GM23248 (cell line): Measurements from ENCODE around the gene BCLAF1. TPM values are rescaled to one million over a fixed set of nuclear protein-coding genes. Genes with fewer than 3 reads are reported as not detected.

Source experiments
- DNase-seq: peaks from one replicate; pipeline ENCODE4 v3.0.0-alpha.2; 2015
- H2AFZ ChIP-seq: fragments of 200-600 bp; sonication (generic); 2 replicates; pipeline ENCODE4 v1.6.1; 2016; ENCODE audit warnings: antibody characterized with exemption
- H3F3A ChIP-seq: fragments of 200-600 bp; sonication (generic); 2 replicates; pipeline ENCODE4 v1.6.1; 2016; ENCODE audit warnings: mild to moderate bottlenecking, antibody characterized with exemption, mixed run types; ENCODE audit not compliant: insufficient read depth
- H3K27ac ChIP-seq: fragments of 200-600 bp; sonication (generic); 2 replicates; pipeline ENCODE4 v1.5.1; 2016; ENCODE audit warnings: mild to moderate bottlenecking
- H3K27me3 ChIP-seq: fragments of 200-600 bp; sonication (generic); replicated peaks from 2 replicates; pipeline ENCODE4 v1.6.1; 2016; ENCODE audit warnings: mild to moderate bottlenecking; ENCODE audit not compliant: insufficient read depth
- H3K36me3 ChIP-seq: fragments of 200-600 bp; sonication (generic); 2 replicates; pipeline ENCODE4 v1.6.1; 2016; ENCODE audit warnings: low read depth, mild to moderate bottlenecking
- H3K4me1 ChIP-seq: fragments of 200-600 bp; sonication (generic); 2 replicates; pipeline ENCODE4 v1.6.1; 2016; ENCODE audit warnings: mild to moderate bottlenecking; ENCODE audit not compliant: insufficient read depth
- H3K4me2 ChIP-seq: fragments of 200-600 bp; sonication (generic); one replicate; pipeline ENCODE4 v1.6.1; 2016; ENCODE audit warnings: mild to moderate bottlenecking; ENCODE audit not compliant: unreplicated experiment
- H3K4me3 ChIP-seq: fragments of 200-600 bp; sonication (generic); 2 replicates; pipeline ENCODE4 v1.5.1; 2016; ENCODE audit warnings: mild to moderate bottlenecking
- H3K79me2 ChIP-seq: fragments of 200-600 bp; sonication (generic); 2 replicates; pipeline ENCODE4 v1.6.1; 2016; ENCODE audit warnings: mild to moderate bottlenecking; ENCODE audit not compliant: insufficient read depth
- H3K9ac ChIP-seq: fragments of 200-600 bp; sonication (generic); 2 replicates; pipeline ENCODE4 v1.6.1; 2016; ENCODE audit warnings: mild to moderate bottlenecking
- H3K9me2 ChIP-seq: fragments of 200-600 bp; sonication (generic); 2 replicates; pipeline ENCODE4 v1.6.1; 2016; ENCODE audit warnings: mixed run types, mild to moderate bottlenecking, moderate library complexity; ENCODE audit not compliant: insufficient read depth
- H3K9me3 ChIP-seq: fragments of 200-600 bp; sonication (generic); one replicate; pipeline ENCODE4 v1.6.1; 2017; ENCODE audit warnings: low read depth
- H4K20me1 ChIP-seq: fragments of 200-600 bp; sonication (generic); 2 replicates; pipeline ENCODE4 v1.6.0; 2016; ENCODE audit not compliant: insufficient read depth
- EZH2 ChIP-seq: fragments of 200-600 bp; sonication (generic); IDR thresholded peaks from 2 replicates; pipeline ENCODE4 v1.6.1; 2018; ENCODE audit warnings: antibody characterized with exemption, mild to moderate bottlenecking; ENCODE audit not compliant: insufficient read depth, poor library complexity, severe bottlenecking
- EZH2phosphoT487 ChIP-seq: fragments of 200-600 bp; sonication (generic); IDR thresholded peaks from 2 replicates; pipeline ENCODE4 v1.6.1; 2018; ENCODE audit warnings: antibody characterized with exemption, moderate library complexity, mild to moderate bottlenecking, low read depth; ENCODE audit not compliant: insufficient read depth
- WGBS, 2 experiments: methylation state at CpG; one replicate each; pipeline ENCODE4 v1.1.6; 2015 to 2017; ENCODE audit warnings: low lambda C conversion rate in 2 of 2, low coverage in 1 of 2; ENCODE audit errors: missing lambda C conversion rate in 2 of 2; 5-methylcytosine and 5-hydroxymethylcytosine counted together
- in situ Hi-C: fragments of 300-500 bp; cut with MboI; formaldehyde crosslinking; loops from 2 replicates; pipeline ENCODE4 v1.15.0; 2020
- polyA plus RNA-seq: library from polyadenylated mRNA; unstranded; fragments of >200 nt; fragmentation: Nextera tagmentation; extraction: Ambion mirVana; gene quantifications from 2 replicates; pipeline ENCODE4 v1.2.1, GENCODE V29; 2016
- small RNA-seq: library from RNA; depleted of rRNA; stranded (forward); fragments of <200 nt; gene quantifications from one replicate; pipeline ENCODE3, GENCODE V24; 2014; ENCODE audit warnings: low read depth, low replicate concordance
- total RNA-seq: library from RNA; depleted of rRNA; stranded (reverse); fragments of >200 nt; shearing (Covaris generic); gene quantifications from 2 replicates; pipeline ENCODE4 v1.2.3, GENCODE V29; 2014; rRNA removed

BCLAF1 gene
- total and polyA plus RNA-seq, 2 experiments from 2014 or later: 78.3 to 80.3 TPM

DNA sequence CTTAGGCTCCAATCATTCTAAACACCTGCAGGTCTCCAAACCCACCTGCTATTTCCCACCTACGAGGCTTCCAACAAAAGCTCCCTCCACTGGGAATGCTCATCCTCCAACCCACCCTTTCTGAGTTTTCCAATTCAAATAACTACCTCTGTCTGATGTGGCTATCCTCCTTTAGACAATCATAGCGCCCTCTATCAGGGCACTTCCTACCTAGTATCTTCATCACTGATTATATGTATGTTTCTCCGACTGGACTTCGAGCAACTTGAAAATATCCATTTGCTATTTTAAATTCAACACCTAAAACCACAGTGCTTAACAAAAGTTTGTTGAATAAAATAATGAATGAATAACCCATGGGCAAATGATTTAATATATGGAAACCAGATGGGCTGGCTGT, 80.9 kb downstream of the BCLAF1 start:
- Histone ChIP-seq H3K4me2 (no peak overlapping the region), H3K36me3 (no peaks in the 10 kb centered on the region), H2AFZ (no peak overlapping the region), H3K4me1 (no peaks in the 10 kb centered on the region), H3F3A (no peaks in the 10 kb centered on the region), H4K20me1 (no peaks in the 10 kb centered on the region), H3K9me2 (no peaks in the 10 kb centered on the region), H3K79me2 (no peaks in the 10 kb centered on the region), H3K27ac (no peak overlapping the region), H3K4me3 (no peak overlapping the region), H3K9me3 (no peaks in the 10 kb centered on the region), H3K27me3 (no peaks in the 10 kb centered on the region), H3K9ac (no peak overlapping the region)
- DNase-seq: no peak
- 85 to 86% methylated on average over 4 of the region's 4 CpGs for WGBS, 2 experiments
- in situ Hi-C loops: no loop called here
- TF ChIP-seq EZH2phosphoT487 (no peak), EZH2 (no peak)

Small RNA genes within 50 kb of the gene (small RNA-seq; reads per million reads assigned to genes)
- gene AL023284.1: not detected

Other genes with a start within 250 kb of the BCLAF1 start
- gene MTFR2, start 39.5 kb downstream of the BCLAF1 start, total RNA-seq: not detected in 2 replicates
- gene MTFR2, start 39.5 kb downstream of the BCLAF1 start, polyA plus RNA-seq: 2.5 and 3.1 TPM in 2 replicates